Measurements from ENCODE around the gene RCBTB1.

DNA sequence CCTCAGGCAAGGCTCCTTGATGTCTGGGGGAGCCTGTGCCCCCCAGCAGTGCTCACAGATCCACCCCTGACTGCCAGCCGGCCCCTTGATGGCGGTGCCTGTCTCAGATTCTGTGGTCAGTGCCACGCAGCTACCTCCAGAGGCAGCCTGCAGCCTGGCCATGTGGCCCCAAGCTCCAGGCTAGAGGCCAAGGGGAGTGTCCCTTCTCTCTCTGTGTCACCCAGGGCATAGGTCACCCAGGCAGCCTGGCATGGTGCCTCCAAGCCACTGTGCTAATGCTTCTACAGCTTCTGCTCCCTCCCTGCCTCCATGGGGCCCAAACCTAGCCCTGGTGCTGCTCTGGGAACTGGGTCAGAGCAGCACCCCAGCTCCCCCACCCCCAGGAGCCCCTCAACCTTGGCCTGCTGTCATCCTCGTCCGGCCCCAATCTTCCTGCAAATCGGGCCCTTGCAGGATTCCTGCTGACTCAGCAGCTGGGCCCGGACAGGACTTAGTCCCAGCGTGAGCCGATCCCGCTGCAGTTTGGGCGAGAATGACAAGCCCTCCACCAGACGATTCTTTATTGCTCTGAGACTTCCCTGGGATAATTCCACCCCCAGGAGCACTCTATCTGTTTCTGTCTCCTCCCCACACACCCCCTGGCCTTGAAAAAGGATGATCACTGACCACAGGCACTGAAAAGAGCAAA is 40.2 kb upstream of the RCBTB1 start:
- TF ChIP-seq, protein P1, sequence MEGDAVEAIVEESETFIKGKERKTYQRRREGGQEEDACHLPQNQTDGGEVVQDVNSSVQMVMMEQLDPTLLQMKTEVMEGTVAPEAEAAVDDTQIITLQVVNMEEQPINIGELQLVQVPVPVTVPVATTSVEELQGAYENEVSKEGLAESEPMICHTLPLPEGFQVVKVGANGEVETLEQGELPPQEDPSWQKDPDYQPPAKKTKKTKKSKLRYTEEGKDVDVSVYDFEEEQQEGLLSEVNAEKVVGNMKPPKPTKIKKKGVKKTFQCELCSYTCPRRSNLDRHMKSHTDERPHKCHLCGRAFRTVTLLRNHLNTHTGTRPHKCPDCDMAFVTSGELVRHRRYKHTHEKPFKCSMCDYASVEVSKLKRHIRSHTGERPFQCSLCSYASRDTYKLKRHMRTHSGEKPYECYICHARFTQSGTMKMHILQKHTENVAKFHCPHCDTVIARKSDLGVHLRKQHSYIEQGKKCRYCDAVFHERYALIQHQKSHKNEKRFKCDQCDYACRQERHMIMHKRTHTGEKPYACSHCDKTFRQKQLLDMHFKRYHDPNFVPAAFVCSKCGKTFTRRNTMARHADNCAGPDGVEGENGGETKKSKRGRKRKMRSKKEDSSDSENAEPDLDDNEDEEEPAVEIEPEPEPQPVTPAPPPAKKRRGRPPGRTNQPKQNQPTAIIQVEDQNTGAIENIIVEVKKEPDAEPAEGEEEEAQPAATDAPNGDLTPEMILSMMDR (IDR thresholded peaks at IDR 0.05), result no peak
- peak in 1 of 2 donors; percentile 11 for TF ChIP-seq POLR2AphosphoS5 (IDR thresholded peaks at IDR 0.05)

All from upper lobe of left lung (tissue), 4 donors.